CD4-positive, alpha-beta T cell treated with Interferon gamma for 1 hour (primary cell): ENCODE results near the gene TRAF3.

ENCODE experiments used
- DNase-seq: peaks from one replicate; pipeline ENCODE4 v3.0.0-alpha.2; 2020

TRAF3 gene

DNA sequence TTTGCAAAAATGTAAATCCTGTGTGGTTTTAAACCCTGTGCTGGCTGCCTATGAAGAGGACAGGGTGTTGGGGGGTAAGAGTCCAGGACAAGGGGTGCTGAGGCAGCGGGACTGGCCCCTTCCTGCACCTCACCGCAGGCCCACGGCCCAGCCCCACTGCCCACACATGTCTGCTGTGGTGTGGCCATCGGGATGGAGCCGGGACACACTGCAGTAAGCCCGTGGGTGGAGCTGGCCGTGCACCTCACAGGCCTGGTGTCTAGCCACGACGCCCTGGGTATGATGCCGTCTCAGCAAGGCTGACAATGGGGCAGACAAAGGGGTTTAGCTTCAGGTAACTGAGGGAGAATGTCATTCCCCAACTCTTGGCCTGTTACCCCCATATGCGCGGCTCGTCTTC lies 164.8 kb downstream of the TRAF3 start:
- no peak for DNase-seq

DNA sequence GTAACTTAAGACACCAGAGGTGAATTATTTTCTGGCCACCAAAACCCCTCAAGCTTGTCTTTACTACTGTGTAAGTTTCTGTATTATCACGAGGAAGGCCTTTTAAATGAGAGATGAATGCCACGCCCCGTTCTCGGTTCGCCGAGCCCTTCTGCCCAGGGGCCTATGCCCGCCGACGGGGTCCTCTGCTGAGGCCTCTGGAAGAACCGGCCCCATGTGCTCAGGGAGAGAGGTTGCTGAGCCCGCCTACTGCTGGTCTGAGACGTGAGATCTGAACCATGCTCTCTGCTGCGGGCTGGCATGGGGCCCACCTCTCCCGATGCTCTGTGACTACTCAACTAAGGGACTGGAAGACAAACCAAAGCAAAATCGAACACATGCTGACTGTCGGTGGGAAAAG lies 166.2 kb downstream of the TRAF3 start:
- DNase-seq: no peak

DNA sequence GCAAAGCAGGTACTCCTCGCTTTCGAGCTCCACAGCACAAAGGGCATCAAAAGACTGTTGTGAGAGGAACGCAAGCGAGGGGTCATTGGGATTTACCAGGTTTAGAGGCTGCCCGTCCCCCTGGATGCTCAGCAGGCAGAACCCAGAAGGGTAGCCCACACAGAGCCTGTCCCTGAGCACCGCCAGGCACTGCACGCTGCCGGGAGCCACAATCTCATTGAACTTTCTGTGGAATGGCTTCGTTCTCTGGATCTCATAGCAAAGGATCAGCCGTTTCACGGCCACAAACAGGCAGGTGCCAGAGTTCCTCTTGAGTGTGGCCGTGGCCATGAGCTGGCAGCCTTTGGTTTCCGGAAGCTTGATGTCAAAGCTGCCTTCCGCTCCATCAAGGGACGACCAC lies 166.7 kb downstream of the TRAF3 start:
- DNase-seq: no peak

DNA sequence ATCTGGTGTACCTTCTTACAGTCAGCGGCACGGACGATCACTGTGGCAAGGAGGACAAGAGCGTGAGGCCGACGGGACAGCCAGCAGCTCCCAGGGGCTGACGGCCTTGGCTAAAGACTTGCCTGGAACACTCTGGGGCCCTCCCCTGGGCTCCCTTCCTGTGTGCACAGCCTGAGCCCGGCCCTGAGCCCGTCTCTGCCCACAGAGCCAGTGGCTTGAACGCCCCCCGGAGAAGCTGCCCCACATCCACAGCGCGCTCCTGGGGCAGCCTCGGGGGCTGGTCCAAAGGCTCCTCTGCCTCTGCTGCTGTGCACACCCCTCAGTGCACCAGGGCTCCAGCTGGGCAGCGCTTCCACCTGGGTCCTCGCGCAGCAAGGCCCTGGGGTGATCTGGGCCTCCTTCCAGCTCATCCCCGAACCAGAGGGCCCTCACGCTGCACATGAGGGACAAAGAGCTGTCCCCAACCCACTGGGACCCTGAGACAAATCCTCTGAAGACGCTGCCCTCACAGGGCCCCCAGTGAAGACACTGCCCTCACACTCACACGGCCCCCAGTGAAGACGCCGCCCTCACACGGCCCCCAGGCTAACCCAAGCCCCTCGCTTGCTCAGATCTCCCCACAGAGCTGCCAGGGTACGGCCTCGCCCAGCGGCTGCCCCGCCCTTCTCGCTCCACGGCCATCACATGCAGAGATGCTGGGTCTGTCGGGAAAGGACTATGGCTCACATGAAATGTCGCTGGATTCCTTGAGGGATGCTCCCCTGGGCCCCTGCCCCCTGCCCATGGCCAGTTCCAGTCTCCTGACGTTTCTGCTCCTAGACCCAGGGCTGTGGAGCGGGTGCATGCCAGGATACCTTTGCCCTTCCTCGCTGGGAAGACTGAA lies 167.4 kb downstream of the TRAF3 start:
- DNase-seq: no peak

DNA sequence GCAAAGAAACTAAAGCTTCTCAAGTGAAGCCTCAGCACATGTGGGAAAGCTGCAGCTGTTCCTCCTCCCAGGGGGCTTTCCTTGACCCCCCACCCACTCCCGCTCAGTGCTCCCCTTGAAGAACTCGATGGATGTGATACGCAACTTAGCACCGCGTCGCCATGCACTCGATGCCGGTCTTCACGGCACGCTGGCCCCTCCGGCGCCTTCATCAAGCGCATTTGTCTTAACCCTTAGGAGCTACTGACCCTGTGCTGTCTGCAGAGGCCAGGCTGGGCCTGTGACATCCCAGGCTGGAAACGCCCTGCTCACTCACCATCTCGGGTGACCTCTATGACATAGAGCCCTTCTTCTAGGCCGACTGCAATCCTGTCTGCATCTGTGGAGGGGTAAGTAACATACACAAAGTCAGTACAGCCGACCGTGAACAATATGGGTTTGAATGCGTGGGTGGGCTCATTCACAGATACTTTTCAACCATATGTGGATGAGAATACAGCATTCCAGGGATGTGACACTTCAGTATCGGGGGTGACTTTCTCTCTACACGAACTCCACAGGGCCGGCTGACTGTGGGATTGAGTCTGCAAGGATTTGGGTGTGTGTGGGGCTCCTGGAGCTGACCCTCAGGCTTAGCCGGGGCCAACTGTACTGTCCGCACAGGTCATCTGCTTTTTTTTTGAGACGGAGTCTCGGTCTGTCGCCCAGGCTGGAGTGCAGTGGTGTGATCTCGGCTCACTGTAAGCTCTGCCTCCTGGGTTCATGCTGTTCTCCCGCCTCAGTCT lies 168.3 kb downstream of the TRAF3 start:
- no peak for DNase-seq

DNA sequence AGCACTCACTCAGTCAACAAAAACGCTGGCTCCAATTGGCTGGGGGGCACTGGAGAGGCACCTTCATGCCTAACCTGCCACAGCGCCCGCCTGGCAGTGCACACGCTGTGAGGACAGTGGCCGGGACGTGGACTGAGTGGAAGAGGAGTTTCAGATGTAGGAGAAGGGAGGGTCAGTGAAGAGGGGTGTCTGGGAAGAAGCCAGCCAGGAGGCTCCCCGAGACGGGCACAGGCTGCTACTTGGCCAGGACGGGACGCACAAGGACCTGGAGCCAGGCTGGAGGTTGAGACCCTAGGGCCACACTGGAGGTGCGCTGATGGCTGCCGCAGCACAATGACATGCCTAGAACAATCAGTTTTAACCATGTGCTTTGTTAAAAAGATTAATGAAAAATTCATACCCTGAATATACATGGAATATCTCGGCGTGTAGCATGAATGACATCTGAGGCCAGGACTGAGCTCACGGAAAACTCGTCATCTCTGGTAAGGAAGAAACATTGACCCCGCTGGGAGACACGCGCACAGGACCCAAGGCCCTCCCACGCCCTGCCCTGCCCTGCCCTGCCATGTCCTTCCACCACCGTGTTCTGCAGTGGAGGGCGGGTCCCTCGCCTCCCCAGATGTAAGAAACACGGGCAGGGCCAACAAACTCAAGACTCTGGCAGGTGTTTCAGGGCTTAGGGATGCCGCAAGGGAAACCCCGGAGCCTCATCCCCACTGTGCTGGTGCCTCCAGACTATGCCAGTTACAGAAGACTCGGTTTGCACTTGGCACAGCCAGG lies 170.3 kb downstream of the TRAF3 start:
- DNase-seq: no peak

DNA sequence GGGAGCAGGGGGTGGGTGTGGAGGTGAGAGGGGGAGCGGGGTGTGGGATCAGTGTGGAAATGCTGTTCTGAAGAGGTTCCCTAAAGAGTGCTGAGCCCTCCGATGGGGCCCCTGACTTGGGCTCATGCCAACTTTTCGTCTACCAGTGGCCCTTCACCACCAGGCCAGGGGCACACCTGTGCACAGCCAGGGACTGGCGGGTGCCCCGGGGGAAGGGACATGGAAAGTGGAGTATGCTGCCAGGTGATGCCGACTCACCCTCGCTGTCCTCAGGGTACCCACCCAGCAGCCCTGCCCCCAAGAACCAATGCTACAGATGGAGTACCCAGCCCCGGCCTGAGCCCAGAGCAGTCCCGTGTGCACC lies 171.4 kb downstream of the TRAF3 start:
- no peak for DNase-seq

DNA sequence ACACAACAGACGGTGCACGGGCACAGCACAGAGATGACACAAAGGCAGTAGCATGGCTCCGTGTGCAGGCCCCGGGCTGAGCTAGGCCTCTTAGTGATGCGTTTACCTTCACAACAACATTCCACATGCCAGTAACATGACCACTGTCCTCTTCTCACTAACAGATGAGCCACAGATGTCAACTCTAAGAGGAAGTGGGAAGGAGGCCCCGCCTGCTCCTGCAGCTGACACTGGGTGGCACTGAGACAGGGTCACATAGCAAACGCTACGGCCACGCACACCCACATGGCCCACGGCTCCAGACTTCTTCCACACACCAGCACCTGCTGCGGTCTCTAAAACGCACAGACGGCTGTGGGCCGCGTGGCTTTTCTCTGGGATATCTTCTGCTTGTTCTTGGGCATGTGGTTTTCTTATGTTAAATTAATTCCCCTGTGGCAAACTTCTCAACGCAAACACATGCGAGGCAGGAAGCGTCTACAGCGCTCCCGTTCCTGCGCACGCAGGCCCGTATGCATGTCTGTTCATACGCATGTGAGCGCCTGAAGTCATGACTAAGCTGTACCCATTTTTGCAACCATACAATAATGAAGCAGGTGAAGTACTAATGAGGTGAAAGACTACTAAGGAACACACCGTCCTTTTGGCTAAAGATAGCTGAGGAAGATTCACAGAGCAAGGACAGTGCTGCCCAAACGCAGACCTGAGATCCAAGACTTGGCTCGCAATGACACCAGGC lies 172.0 kb downstream of the TRAF3 start:
- peak; percentile 53 for DNase-seq

DNA sequence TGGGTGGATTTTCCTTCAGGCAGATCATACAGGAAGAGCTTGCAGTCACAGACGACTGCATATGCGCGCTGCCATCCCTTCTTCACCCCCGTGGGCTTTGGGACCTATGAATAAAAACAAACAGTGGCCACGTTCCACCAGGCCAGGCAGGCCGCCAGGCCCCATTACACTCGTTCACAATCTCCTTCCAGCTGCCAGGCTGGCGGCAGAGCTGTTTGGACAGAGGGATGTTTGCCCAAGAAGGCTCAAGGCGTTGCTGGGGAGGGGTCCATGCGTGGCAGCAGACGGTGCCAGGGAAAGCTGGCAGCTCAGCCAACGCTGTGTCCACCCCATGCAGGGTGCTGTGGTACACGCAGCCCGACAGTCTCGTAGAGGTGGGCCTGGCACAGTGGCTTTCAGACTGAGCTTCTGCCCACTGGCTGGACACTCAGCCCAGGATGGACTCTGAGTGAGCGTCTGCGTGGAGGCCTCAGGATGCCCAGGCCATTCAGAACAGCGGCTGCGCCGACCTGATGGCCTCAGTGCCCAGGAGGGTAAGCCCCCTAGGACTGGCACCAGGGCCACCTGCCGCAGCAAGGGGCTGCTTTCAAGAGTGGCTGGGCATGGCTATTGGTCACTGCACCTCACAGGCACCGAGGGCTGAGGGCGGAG lies 172.7 kb downstream of the TRAF3 start:
- no peak for DNase-seq

DNA sequence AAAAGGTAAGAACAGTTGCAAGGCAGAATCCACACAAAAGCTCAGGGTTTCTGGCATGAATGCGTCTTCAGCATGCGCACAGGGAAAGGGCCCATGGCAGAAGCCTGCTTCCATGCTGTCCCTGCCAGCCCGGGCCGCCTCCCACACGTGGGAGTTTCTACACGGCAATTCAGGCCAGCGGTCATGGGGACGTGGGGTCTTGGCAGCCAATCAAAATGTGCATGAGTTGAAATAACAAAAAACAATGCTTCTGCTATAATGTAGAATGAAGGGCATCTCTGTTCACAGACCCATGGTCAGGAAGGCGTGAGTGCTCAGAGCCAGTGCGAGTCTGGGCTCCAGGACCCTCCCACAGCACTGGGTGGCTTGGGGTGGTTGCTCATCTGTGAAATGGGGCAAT lies 173.8 kb downstream of the TRAF3 start:
- DNase-seq: no peak

DNA sequence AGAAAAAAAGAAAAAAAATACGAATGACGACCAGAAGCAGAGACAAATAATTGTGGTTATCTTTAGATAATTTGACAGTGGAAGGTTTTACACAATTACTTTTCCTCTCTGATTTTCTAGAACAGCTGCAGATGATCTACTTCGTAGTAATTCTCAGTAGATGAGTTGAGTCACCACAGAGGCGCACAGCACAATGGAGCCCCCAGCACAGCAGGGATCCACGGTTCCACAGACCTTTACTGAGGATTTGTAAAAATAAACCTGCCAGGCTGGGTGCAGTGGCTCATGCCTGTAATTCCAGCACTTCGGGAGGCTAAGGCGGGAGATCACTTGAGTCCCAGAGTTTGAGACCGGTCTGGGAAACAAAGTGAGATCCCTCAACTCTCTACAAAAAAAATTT lies 174.6 kb downstream of the TRAF3 start:
- no peak for DNase-seq

DNA sequence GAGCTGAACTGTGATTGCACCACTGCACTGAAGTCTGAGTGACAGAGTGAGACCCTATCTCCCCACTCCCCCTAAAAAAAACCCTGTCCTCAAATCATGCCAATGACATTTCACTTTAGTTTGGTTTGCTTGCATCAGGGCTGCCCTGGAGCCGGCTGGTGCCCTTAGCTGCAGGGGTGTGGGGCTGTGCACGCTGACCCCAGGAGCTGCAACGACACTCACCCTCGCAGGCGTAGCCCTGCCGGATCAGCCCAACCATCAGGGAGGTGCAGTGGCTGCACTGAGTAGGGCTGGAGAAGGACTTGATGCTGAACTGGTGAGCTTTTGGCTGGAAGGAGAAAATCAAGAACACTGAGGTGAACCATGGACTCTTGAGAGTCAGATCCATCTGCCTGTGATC lies 175.0 kb downstream of the TRAF3 start:
- DNase-seq: no peak

DNA sequence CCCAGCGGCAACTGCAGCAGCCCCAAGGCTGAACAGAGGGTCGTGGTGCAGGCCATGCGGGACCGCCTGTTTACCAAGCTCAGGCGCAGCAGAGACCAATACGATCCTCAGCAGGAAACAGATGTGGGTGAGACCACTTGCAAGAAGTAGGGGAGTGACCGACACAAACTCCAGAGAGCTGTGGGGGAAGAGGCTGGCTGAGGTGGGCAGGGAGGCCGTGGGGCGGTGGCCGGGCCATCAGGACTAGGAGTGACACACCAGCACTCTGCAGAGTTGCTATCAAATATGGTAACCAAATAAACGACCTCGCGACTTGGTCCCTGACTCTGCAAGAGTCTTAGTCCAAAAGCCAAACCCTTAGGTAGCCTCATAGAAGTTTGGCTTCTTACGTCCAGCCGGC lies 175.9 kb downstream of the TRAF3 start:
- DNase-seq: no peak

DNA sequence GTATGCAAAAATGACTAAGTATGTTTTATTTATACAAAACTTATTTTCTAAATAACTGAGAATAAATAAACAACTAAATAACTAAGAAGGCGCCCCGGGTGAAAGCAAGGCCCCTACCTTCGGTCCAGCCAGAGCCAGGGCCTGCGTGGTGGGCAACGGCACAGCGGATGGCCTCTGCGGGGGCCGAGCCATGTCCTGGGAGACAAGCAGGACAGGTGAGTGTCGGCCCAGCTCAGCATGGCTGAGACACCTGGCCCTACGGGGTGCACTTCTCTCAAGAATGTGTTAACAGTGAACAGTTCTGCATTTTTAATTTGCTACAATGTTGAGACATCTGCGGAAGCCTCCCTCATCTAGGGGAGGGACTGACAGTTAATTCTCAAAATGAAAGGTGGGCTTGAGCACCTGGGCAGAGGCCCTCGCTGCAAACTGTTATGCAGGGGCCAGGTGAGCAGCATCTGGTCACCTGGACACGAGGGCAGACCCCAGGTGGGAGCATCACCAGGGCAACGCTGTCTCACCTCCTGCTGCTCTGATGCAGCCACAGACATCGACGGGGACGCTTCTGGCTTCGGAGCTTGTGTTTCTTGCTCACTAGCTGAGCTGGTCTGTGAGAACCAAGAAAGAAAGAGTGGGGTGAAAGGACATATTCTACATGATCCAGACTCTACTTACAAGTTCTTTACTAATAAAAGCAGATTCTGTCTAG lies 177.0 kb downstream of the TRAF3 start:
- DNase-seq: no peak

DNA sequence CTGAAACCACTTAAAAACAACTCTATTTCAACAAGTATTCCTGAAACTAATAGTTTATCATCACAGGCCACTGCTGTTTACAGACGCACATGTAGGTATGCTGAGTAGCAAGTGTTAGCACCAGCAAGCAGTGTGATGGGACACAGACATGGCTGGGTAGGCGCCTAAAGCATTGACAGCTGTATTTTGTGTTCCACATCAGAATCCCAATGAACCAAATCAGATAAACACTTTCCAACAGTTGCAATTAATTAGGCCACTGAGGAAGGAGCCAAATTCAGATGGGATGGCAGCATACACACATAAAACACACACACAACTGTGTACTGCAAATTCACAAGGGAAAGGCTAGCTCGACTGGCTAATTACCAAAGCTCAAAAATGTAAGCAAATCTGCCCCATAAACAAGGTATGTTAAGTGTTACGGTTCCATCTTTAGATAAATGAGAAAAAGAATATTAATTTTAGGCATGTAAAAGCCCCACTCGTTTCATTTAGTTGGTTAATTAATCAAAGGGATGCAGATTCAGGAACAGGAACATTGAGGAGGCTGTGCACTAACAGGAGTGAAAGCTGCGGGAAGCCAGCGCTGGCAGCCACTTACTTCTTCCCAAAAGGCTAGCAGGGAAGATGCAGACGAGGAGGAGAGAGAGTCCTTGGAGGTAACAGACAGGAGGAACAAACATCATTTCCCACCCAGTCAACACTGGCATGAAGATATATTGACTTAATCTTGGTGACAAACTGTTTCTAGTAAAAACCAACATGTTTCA lies 178.6 kb downstream of the TRAF3 start:
- DNase-seq: no peak

DNA sequence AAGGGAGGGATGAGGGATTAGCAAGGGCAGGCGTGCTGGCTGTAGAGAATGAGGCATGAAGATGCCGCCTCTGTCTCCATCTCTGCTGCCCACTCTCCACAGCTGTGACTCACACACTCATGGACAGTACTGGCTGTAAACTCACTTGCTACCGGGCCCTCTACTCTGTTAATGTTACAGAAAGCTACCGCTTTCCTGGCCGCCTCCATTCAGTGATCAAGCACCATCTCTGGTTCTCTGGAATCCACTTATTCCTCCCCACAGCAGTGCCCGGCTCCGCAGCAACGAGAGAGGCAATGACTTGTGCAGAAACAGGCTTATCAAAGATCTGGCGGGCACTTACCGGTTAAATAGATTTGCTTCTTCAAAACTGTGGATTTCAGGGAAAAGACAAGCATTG lies 180.0 kb downstream of the TRAF3 start:
- no peak for DNase-seq

DNA sequence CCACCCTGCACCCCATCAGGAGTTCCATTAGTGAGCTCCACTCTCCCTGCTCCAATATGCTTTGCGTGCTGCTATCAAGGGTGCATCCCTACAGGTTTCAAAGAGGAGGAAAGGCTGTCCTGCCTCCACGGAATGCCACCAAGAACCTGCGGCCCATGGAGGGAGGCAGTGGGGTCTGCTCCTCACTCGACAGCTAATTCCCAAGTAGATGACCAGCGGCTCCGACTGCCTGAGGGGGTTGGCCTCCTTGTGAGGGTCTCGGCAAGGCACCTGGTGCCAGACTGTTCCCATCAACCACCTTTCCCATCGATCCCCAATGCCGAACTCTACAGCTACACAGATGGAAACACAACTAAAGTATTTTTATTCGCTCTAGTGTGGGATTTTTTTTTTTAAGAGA lies 181.2 kb downstream of the TRAF3 start:
- no peak for DNase-seq
